GM18951 (cell line): Measurements from ENCODE around the gene SEPTIN12.
"Not testable (repeated sequence)": the region's sequence is repeated elsewhere in the genome, so short reads cannot be mapped to it uniquely, and the experiment has no call there.

Source experiments
- POLR2A ChIP-seq: IDR thresholded peaks from 4 replicates; pipeline ENCODE4 v1.6.1; 2011; ENCODE audit warnings: mild to moderate bottlenecking; ENCODE audit not compliant: insufficient read length, insufficient read depth; ENCODE audit errors: extremely low read depth
- in situ Hi-C: fragments of 300-500 bp; cut with MboI; formaldehyde crosslinking; loops from one replicate; pipeline ENCODE4 v1.12.0; 2022; ENCODE audit warnings: low sequenced_read_pairs, mixed read lengths, inconsistent platforms; ENCODE audit not compliant: unreplicated experiment

SEPTIN12 gene

GRCh38 chr16:4785758-4786433 lies 2.2 kb downstream of the SEPTIN12 start:
- in situ Hi-C loops: no loop called here
- no peak for TF ChIP-seq POLR2A

- in situ Hi-C loops: not testable (repeated sequence)
Observed at GRCh38 chr16:4784444-4784987, 3.6 kb downstream of the SEPTIN12 start.

- in situ Hi-C loops: no loop called here
- no peak for TF ChIP-seq POLR2A
Observed at GRCh38 chr16:4783951-4784336, 4.2 kb downstream of the SEPTIN12 start.

- in situ Hi-C loops: no loop called here
- TF ChIP-seq POLR2A: no peak
Observed at GRCh38 chr16:4783251-4783950, 4.7 kb downstream of the SEPTIN12 start.

GRCh38 chr16:4780235-4780634 lies 7.9 kb downstream of the SEPTIN12 start:
- in situ Hi-C loops: no loop called here
- no peak for TF ChIP-seq POLR2A

- in situ Hi-C loops: no loop called here
- no peak for TF ChIP-seq POLR2A
Observed at GRCh38 chr16:4778050-4778392, 10.1 kb downstream of the SEPTIN12 start.

GRCh38 chr16:4777339-4778049 lies 10.7 kb downstream of the SEPTIN12 start:
- no peak for TF ChIP-seq POLR2A
- in situ Hi-C loops: no loop called here

GRCh38 chr16:4776141-4776705 lies 11.9 kb downstream of the SEPTIN12 start:
- no peak for TF ChIP-seq POLR2A
- in situ Hi-C loops: no loop called here

- in situ Hi-C loops: no loop called here
- no peak for TF ChIP-seq POLR2A
Observed at GRCh38 chr16:4775005-4775404, 13.1 kb downstream of the SEPTIN12 start.

- no peak for TF ChIP-seq POLR2A
- in situ Hi-C loops: no loop called here
Observed at GRCh38 chr16:4772351-4772750, 15.8 kb downstream of the SEPTIN12 start.

- in situ Hi-C loops: no loop called here
- TF ChIP-seq POLR2A: no peak
Observed at GRCh38 chr16:4771646-4772045, 16.5 kb downstream of the SEPTIN12 start.

GRCh38 chr16:4769306-4769638 lies 18.9 kb downstream of the SEPTIN12 start:
- in situ Hi-C loops: no loop called here
- no peak for TF ChIP-seq POLR2A

- TF ChIP-seq POLR2A: peak; percentile 85
- in situ Hi-C loops: no loop called here
Observed at GRCh38 chr16:4768549-4769305, 19.4 kb downstream of the SEPTIN12 start.
